ENCODE measurements around the gene IPO11.

- TF ChIP-seq JUNB (IDR thresholded peaks at IDR 0.05; ENCODE audit: unreplicated experiment) (no peak), CTCF (conservative IDR thresholded peaks at IDR 0.05; ENCODE audit: low read depth in 2 of 2) (no peak), EZH2phosphoT487 (IDR thresholded peaks at IDR 0.05; ENCODE audit: unreplicated experiment) (no peak), POLR2AphosphoS5 (IDR thresholded peaks at IDR 0.05; ENCODE audit: low read depth) (no peak), REST (IDR thresholded peaks at IDR 0.05; ENCODE audit: unreplicated experiment) (no peak), EZH2 (IDR thresholded peaks at IDR 0.05; ENCODE audit: low read depth, unreplicated experiment) (no peak), ZNF114 (CRISPR knock-in tag; IDR thresholded peaks at IDR 0.05) (no peak), ZNF331 (CRISPR knock-in tag; IDR thresholded peaks at IDR 0.05; ENCODE audit: low read depth) (no peak), STAT1 (IDR thresholded peaks at IDR 0.05; ENCODE audit: unreplicated experiment) (no peak), CREB1 (CRISPR knock-in tag; IDR thresholded peaks at IDR 0.05; ENCODE audit: low read depth) (no peak)
- TF ChIP-seq, protein P1, sequence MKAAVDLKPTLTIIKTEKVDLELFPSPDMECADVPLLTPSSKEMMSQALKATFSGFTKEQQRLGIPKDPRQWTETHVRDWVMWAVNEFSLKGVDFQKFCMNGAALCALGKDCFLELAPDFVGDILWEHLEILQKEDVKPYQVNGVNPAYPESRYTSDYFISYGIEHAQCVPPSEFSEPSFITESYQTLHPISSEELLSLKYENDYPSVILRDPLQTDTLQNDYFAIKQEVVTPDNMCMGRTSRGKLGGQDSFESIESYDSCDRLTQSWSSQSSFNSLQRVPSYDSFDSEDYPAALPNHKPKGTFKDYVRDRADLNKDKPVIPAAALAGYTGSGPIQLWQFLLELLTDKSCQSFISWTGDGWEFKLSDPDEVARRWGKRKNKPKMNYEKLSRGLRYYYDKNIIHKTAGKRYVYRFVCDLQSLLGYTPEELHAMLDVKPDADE (IDR thresholded peaks at IDR 0.05): no peak
Measured at GRCh38 chr5:62585751-62586150, 173.2 kb downstream of the IPO11 start.

All from GM23338 (cell line).